ENCODE measurements around the gene TRIM63. TPM values are rescaled to one million over a fixed set of nuclear protein-coding genes. Genes with fewer than 3 reads are reported as not detected.

TRIM63 gene
- total and polyA plus RNA-seq, 2 of the 8 experiments (the other 6 are each of a cell fraction or from before 2014, with no cell fraction given) = not detected

GRCh38 chr1:26090893-26091292, 23.5 kb upstream of the TRIM63 start:
- POLR2A ChIA-PET (ENCODE audit: partially characterized antibody) = interaction anchor here (1.1 kb wide), 1 partner anchor 21 kb away, joined by 4 read pairs; the partner anchor contains the start of gene PDIK1L
- no peak for FAIRE-seq
- CTCF ChIA-PET (ENCODE audit: partially characterized antibody) = interaction anchor here (0.7 to 2.5 kb wide), 7 partner anchors 12 to 144 kb away, joined by 3 to 7 read pairs (median 4); no protein-coding TSS in a partner anchor

More at GRCh38 chr1:26090893-26091292, 23.5 kb upstream of the TRIM63 start:
- Histone ChIP-seq H4K5ac (ENCODE audit: insufficient read length, low read depth, low read length) (no peak overlapping the region), H2BK5ac (ENCODE audit: low read depth, low read length) (no peak overlapping the region), H4K8ac (ENCODE audit: extremely low read depth, insufficient read depth, low read length) (no peak overlapping the region), H3K18ac (ENCODE audit: extremely low read depth, low read length) (no peak overlapping the region), H2BK15ac (ENCODE audit: low read length) (no peak overlapping the region), H4K91ac (replicated peaks; ENCODE audit: insufficient read length, low read length) (no peak overlapping the region), H3K79me1 (ENCODE audit: low read depth, low read length) (no peaks in the 10 kb centered on the region), H3K23me2 (ENCODE audit: low read depth, low read length) (no peaks in the 10 kb centered on the region), H3K27ac (ENCODE audit: low read depth, low read length) (no peak overlapping the region), H3K14ac (ENCODE audit: insufficient read length) (no peak overlapping the region), H3K9me3 (ENCODE audit: insufficient read depth in 2 of 2, low read depth in 1 of 2, low read length in 1 of 2) (no peaks in the 10 kb centered on the region), H3K9ac (replicated peaks in 1 of 4; ENCODE audit: extremely low read depth in 1 of 4, low read depth in 3 of 4, low read length in 3 of 4) (no peak overlapping the region), H3K36me3 (ENCODE audit: control insufficient read depth in 2 of 4, insufficient read depth in 4 of 4, low read length in 3 of 4) (no peaks in the 10 kb centered on the region), H2BK120ac (replicated peaks; ENCODE audit: low read depth, low read length) (no peak overlapping the region), H4K20me1 (replicated peaks in 1 of 2; ENCODE audit: control insufficient read depth in 1 of 2, insufficient read depth in 2 of 2, low read length in 2 of 2) (no peaks in the 10 kb centered on the region), H2AK5ac (ENCODE audit: low read depth, low read length) (no peak overlapping the region), H3K4me3 (ENCODE audit: extremely low read depth in 1 of 4, insufficient read depth in 2 of 4, low read depth in 3 of 4, low read length in 4 of 4) (no peak overlapping the region), H2BK20ac (ENCODE audit: low read length) (no peak overlapping the region), H2AFZ (ENCODE audit: low read length) (no peak overlapping the region), H3K4me1 (replicated peaks in 1 of 4; ENCODE audit: control insufficient read depth in 3 of 4, insufficient read depth in 4 of 4, low read length in 3 of 4) (peaks cover 9 to 15% (median 12%) of the 10 kb centered on the region in 4 experiments), H3K4me2 (ENCODE audit: insufficient read depth in 1 of 2, low read depth in 2 of 2, low read length in 2 of 2) (no peak overlapping the region), H3K23ac (ENCODE audit: insufficient read length) (no peak overlapping the region), H2BK12ac (ENCODE audit: low read depth, low read length) (no peak overlapping the region), H3K4ac (replicated peaks; ENCODE audit: insufficient read length, low read depth, low read length) (no peak overlapping the region), H3K27me3 (replicated peaks in 1 of 4; ENCODE audit: control insufficient read depth in 3 of 4, extremely low read depth in 1 of 4, insufficient read depth in 3 of 4, low read length in 3 of 4) (peaks cover 0 to 5% (median 2%) of the 10 kb centered on the region in 4 experiments; a peak in 2 of 7 replicates), H3K56ac (replicated peaks; ENCODE audit: insufficient read length, low read depth, low read length) (no peak overlapping the region), H3K79me2 (ENCODE audit: control insufficient read depth in 1 of 2, insufficient read depth in 2 of 2, low read length in 2 of 2) (no peaks in the 10 kb centered on the region)
- no peak for TF ChIP-seq CTCF (IDR thresholded peaks at IDR 0.05; ENCODE audit: control extremely low read depth in 1 of 3, insufficient read depth in 1 of 3, low read depth in 1 of 3, low read length in 3 of 3)
- TF ChIP-seq POLR2A (IDR thresholded peaks at IDR 0.05; ENCODE audit: control extremely low read depth in 1 of 2, low read depth in 2 of 2, low read length in 2 of 2) = no peak
- TF ChIP-seq NANOG (IDR thresholded peaks at IDR 0.05; ENCODE audit: insufficient read depth, low read depth, low read length, poor library complexity, severe bottlenecking) = no peak
- no peak for TF ChIP-seq YY1 (IDR thresholded peaks at IDR 0.05; ENCODE audit: low read depth, low read length)
- no peak for TF ChIP-seq NRF1 (IDR thresholded peaks at IDR 0.05; ENCODE audit: low read depth, low read length)
- no peak for TF ChIP-seq BACH1 (IDR thresholded peaks at IDR 0.05; ENCODE audit: low read length)
- no peak for TF ChIP-seq TCF12 (IDR thresholded peaks at IDR 0.05; ENCODE audit: low read depth, low read length)
- TF ChIP-seq EGR1 (IDR thresholded peaks at IDR 0.05; ENCODE audit: borderline replicate concordance, low read depth, low read length) = no peak
- TF ChIP-seq KDM5A (IDR thresholded peaks at IDR 0.05; ENCODE audit: low read length) = no peak
- 82% methylated on average over 3 of the region's 3 CpGs; no CpG with 5 or more reads in 1 of the 2 experiments for WGBS, 2 experiments (ENCODE audit: extremely low coverage in 1 of 2, insufficient coverage in 1 of 2, insufficient read length in 1 of 2, insufficient replicate concordance in 2 of 2, low coverage in 1 of 2, low lambda C conversion rate in 2 of 2, missing lambda C conversion rate in 1 of 2)
- no peak for DNase-seq (ENCODE audit: low read depth in 1 of 2, low spot score in 2 of 2)

All from H1 (cell line).